Heart left ventricle (tissue), 13 donors: Measurements from ENCODE around the gene PLSCR5.

Experiments
- POLR2A ChIP-seq, 2 donors: fragments of 450-650 bp; IDR thresholded peaks; one replicate each; pipeline ENCODE4 v1.6.1; 2017; ENCODE audit warnings: antibody characterized with exemption in 2 of 2, mild to moderate bottlenecking in 2 of 2, moderate library complexity in 2 of 2
- TF ChIP-seq, protein P1 (sequence below), 12 donors: fragments of 200-600 bp; sonication (generic) in 4 of 12; IDR thresholded peaks; one replicate each; pipeline versions ENCODE4 v1.5.0 to v1.8.0; 2018 to 2022; ENCODE audit warnings: antibody characterized with exemption in 12 of 12, mild to moderate bottlenecking in 5 of 12
- donor health status: ischemic (EF 13 %, LVEDD 7.1; RV severe dilation, severe dysfunction).
- donor health status: DM: no; HTN: yes; CAD: no.
- donor health status: DM: no; HTN: no; CAD: no.
- donor health status: ischemic (EF 25% LVEDD 6.9; RV normal size, moderate dysfunction).
- donor health status: ischemic (EF 25% LVEDD 5.7; RV mildly dilated, moderate dysfunction).
- donor health status: ischemic (EF 35%, LVEDD 5.7; RV mildly dilated, moderate dysfunction).
- donor health status: nonischemic (EF 11% LVEDD 7.7; RV severe dilation, severe dysfunction).
- donor health status: DM: yes; HTN: yes; CAD: no.
- donor health status: PGD.
- donor health status: ischemic (EF 29% LVEDD 5.4; RV normal size, mild dysfunction).
- donor health status: nonischemic (EF 23%, LVEDD 6.1; RV moderate dilation, normal function).

DNA sequence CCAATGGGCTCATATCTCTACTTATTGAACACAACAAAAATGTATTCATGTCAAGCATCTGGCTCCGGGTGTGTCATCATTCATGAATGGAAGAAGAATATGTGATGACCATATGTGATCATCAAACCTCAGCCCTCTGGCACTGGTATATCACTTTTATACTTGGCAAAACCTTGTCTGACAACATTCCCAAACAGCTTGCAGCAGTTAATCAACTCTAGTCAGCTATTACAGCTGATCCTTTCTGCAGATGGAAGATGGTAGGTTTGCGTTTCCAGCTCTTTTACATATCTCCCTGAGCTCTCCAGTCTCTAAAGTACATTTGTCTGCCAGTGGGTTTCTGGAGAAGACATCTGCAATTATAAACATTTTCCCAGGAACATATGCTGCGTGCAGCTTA is 6.6 kb downstream of the PLSCR5 start:
- TF ChIP-seq, protein P1, sequence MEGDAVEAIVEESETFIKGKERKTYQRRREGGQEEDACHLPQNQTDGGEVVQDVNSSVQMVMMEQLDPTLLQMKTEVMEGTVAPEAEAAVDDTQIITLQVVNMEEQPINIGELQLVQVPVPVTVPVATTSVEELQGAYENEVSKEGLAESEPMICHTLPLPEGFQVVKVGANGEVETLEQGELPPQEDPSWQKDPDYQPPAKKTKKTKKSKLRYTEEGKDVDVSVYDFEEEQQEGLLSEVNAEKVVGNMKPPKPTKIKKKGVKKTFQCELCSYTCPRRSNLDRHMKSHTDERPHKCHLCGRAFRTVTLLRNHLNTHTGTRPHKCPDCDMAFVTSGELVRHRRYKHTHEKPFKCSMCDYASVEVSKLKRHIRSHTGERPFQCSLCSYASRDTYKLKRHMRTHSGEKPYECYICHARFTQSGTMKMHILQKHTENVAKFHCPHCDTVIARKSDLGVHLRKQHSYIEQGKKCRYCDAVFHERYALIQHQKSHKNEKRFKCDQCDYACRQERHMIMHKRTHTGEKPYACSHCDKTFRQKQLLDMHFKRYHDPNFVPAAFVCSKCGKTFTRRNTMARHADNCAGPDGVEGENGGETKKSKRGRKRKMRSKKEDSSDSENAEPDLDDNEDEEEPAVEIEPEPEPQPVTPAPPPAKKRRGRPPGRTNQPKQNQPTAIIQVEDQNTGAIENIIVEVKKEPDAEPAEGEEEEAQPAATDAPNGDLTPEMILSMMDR (IDR thresholded peaks at IDR 0.05) = no peak
- no peak for TF ChIP-seq POLR2A (IDR thresholded peaks at IDR 0.05)
